Measurements from ENCODE around the gene DCST2.
A peak's percentile ranks its signal among the peaks of the same experiment; 100 is the strongest.
"Not testable (repeated sequence)": the region's sequence is repeated elsewhere in the genome, so short reads cannot be mapped to it uniquely, and the experiment has no call there.

The DCST2 gene

GRCh38 chr1:154992721-154993571, 40.6 kb downstream of the DCST2 start:
- DNase-seq (ENCODE audit: extremely low read depth, low read depth), result no peak
- TF ChIP-seq, protein P1, sequence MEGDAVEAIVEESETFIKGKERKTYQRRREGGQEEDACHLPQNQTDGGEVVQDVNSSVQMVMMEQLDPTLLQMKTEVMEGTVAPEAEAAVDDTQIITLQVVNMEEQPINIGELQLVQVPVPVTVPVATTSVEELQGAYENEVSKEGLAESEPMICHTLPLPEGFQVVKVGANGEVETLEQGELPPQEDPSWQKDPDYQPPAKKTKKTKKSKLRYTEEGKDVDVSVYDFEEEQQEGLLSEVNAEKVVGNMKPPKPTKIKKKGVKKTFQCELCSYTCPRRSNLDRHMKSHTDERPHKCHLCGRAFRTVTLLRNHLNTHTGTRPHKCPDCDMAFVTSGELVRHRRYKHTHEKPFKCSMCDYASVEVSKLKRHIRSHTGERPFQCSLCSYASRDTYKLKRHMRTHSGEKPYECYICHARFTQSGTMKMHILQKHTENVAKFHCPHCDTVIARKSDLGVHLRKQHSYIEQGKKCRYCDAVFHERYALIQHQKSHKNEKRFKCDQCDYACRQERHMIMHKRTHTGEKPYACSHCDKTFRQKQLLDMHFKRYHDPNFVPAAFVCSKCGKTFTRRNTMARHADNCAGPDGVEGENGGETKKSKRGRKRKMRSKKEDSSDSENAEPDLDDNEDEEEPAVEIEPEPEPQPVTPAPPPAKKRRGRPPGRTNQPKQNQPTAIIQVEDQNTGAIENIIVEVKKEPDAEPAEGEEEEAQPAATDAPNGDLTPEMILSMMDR (IDR thresholded peaks at IDR 0.05; ENCODE audit: low read depth, low read length), result peak; percentile 16

DNA sequence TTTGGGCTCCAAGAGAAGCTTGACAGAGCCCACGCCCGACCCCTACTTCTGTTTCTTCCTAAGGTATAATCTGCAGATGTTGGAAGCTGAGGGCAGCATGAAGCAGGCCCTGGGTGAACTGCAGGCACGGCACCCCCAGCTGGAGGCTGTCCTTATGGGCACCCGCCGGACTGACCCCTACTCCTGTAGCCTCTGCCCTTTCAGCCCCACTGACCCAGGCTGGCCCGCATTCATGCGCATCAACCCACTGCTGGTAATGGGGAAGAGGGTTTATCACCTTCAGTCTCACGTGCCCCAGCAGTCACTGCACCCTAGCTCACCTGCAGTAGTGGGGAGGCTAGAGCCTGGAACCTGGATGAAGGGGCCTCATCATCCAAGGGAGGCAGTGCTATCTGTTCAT, 43.3 kb downstream of the DCST2 start:
- no peak for DNase-seq (ENCODE audit: extremely low read depth, low read depth)

GRCh38 chr1:154989195-154989860, 44.3 kb downstream of the DCST2 start:
- TF ChIP-seq, protein P1 (IDR thresholded peaks at IDR 0.05; ENCODE audit: low read depth, low read length), result no peak
- DNase-seq (ENCODE audit: extremely low read depth, low read depth), result no peak

More for the DNA sequence above, 43.3 kb downstream of the DCST2 start:
- TF ChIP-seq, protein P1 (IDR thresholded peaks at IDR 0.05; ENCODE audit: low read depth, low read length), result no peak

DNA sequence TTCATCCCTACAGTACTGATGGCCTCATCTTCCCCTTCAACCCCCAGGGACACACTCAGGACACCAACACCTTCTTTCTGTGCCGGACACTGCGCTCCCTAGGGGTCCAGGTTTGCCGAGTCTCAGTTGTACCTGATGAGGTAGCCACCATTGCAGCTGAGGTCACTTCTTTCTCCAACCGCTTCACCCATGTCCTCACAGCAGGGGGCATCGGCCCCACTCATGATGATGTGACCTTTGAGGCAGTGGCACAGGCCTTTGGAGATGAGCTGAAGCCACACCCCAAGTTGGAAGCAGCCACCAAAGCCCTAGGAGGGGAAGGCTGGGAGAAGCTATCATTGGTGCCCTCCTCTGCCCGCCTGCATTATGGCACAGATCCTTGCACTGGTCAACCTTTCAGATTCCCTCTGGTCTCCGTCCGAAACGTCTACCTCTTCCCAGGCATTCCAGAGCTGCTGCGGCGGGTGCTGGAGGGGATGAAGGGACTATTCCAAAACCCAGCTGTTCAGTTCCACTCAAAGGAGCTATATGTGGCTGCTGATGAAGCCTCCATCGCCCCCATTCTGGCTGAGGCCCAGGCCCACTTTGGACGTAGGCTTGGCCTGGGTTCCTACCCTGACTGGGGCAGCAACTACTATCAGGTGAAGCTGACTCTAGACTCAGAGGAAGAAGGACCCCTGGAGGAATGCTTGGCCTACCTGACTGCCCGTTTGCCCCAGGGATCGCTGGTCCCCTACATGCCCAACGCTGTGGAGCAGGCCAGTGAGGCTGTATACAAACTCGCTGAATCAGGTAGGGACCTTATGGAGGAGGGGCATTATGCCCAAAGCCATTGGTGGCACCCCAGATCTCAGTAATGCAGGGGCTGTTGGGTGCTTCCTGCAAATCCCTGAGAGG, 45.3 kb downstream of the DCST2 start:
- no peak for DNase-seq (ENCODE audit: extremely low read depth, low read depth)
- TF ChIP-seq, protein P1 (IDR thresholded peaks at IDR 0.05; ENCODE audit: low read depth, low read length), result no peak

GRCh38 chr1:154987326-154987725, 46.3 kb downstream of the DCST2 start:
- TF ChIP-seq, protein P1 (IDR thresholded peaks at IDR 0.05; ENCODE audit: low read depth, low read length), result no peak
- DNase-seq (ENCODE audit: extremely low read depth, low read depth), result no peak

GRCh38 chr1:154986736-154987135, 46.8 kb downstream of the DCST2 start:
- not testable (repeated sequence) for DNase-seq (ENCODE audit: extremely low read depth, low read depth)

DNA sequence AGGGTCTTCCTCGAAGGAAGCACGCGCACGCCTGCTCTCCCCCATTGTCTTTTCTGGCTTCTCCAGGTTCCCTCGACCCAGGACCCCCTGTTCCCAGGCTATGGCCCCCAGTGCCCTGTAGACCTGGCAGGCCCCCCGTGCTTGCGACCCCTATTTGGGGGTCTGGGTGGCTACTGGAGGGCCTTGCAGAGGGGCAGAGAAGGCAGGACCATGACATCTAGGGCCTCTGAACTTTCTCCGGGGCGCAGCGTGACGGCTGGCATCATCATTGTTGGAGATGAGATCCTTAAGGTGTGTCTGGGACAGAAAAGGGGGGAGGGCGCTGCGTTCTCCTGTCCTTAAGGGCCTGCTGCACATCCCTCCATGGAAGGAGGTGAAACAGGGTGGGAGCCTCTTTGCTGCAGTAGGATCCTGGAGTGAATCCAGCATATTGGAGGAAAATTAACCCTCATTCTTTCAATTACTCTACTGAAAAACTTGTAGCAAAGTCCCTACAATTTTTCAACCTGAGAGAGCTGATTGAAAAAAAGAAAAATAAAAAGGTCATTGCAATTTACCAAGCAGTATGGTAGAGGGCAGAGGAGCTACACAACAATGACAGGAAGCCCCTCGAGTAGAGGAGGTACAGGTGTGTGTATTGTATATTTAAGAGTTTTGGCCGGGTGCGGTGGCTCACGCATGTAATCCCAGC, 49.7 kb downstream of the DCST2 start:
- no peak for DNase-seq (ENCODE audit: extremely low read depth, low read depth)
- TF ChIP-seq, protein P1 (IDR thresholded peaks at IDR 0.05; ENCODE audit: low read depth, low read length), result no peak
